H1 (cell line): ENCODE results near the gene GDF2. TPM values are rescaled to one million over a fixed set of nuclear protein-coding genes. Genes with fewer than 3 reads are reported as not detected.

Experiments used
- CTCF ChIA-PET: fragments of 300-600 bp; sonication (Branson Sonifier 250); formaldehyde crosslinking; loops from one replicate; lab custom pipeline; 2021; ENCODE audit not compliant: partially characterized antibody; lab: Charles Lee
- POLR2A ChIA-PET: fragments of 300-600 bp; sonication (Branson Sonifier 250); formaldehyde crosslinking; loops from one replicate; lab custom pipeline; 2021; ENCODE audit warnings: inconsistent platforms; ENCODE audit not compliant: partially characterized antibody; lab: Charles Lee
- DNase-seq, 2 experiments: peaks; one replicate each; pipeline versions ENCODE4 v3.0.0 to v3.0.0-alpha.2; 2010 to 2022; ENCODE audit warnings: low spot score in 2 of 2, low read depth in 1 of 2, mixed read lengths in 1 of 2
- FAIRE-seq: peaks from 2 replicates; lab custom pipeline; 2011; peaks lifted over from hg19 to GRCh38; lab: Jason Lieb, UNC
- H2AFZ ChIP-seq: 2 replicates; pipeline ENCODE4 v1.8.1; 2012; ENCODE audit warnings: low read length, inconsistent platforms
- H2AK5ac ChIP-seq: 2 replicates; pipeline ENCODE4 v1.6.1; 2013; ENCODE audit warnings: low read depth, low read length
- H2BK120ac ChIP-seq: replicated peaks from 2 replicates; pipeline ENCODE3; 2013; ENCODE audit warnings: low read depth, low read length, inconsistent platforms
- H2BK12ac ChIP-seq: 2 replicates; pipeline ENCODE4 v1.6.1; 2013; ENCODE audit warnings: low read depth, low read length
- H2BK15ac ChIP-seq: 2 replicates; pipeline ENCODE4 v1.6.1; 2013; ENCODE audit warnings: low read length
- H2BK20ac ChIP-seq: 2 replicates; pipeline ENCODE4 v1.6.1; 2013; ENCODE audit warnings: low read length
- H2BK5ac ChIP-seq: 2 replicates; pipeline ENCODE4 v1.6.1; 2013; ENCODE audit warnings: low read depth, low read length
- H3K14ac ChIP-seq: 2 replicates; pipeline ENCODE4 v1.6.1; 2013; ENCODE audit warnings: inconsistent platforms; ENCODE audit not compliant: insufficient read length
- H3K18ac ChIP-seq: 2 replicates; pipeline ENCODE4 v1.6.1; 2013; ENCODE audit warnings: low read length; ENCODE audit errors: extremely low read depth
- H3K23ac ChIP-seq: 2 replicates; pipeline ENCODE4 v1.6.1; 2013; ENCODE audit warnings: inconsistent platforms; ENCODE audit not compliant: insufficient read length
- H3K23me2 ChIP-seq: 2 replicates; pipeline ENCODE4 v1.6.1; 2013; ENCODE audit warnings: low read depth, low read length
- H3K27ac ChIP-seq: 2 replicates; pipeline ENCODE4 v1.6.1; 2011; ENCODE audit warnings: low read depth, low read length, inconsistent platforms
- H3K27me3 ChIP-seq, 4 experiments: replicated peaks in 1 of 4; 1 replicate in 1 of 4; 2 replicates in 3 of 4; pipeline versions ENCODE4 v1.6.1 to v1.8.1; 2011 to 2013; ENCODE audit warnings: low read length in 3 of 4, mild to moderate bottlenecking in 3 of 4, inconsistent platforms in 2 of 4, mixed read lengths in 2 of 4, moderate library complexity in 1 of 4; ENCODE audit not compliant: control insufficient read depth in 3 of 4, insufficient read depth in 3 of 4; ENCODE audit errors: extremely low read depth in 1 of 4
- H3K36me3 ChIP-seq, 4 experiments: 2 replicates each; pipeline versions ENCODE4 v1.6.1 to v1.8.1; 2011 to 2013; ENCODE audit warnings: mild to moderate bottlenecking in 4 of 4, low read length in 3 of 4, moderate library complexity in 2 of 4, control low read depth in 1 of 4, inconsistent platforms in 1 of 4; ENCODE audit not compliant: insufficient read depth in 4 of 4, control insufficient read depth in 2 of 4
- H3K4ac ChIP-seq: replicated peaks from 2 replicates; pipeline ENCODE3; 2013; ENCODE audit warnings: low read length, low read depth, mixed read lengths, inconsistent platforms; ENCODE audit not compliant: insufficient read length
- H3K4me1 ChIP-seq, 4 experiments: replicated peaks in 1 of 4; 1 replicate in 1 of 4; 2 replicates in 3 of 4; pipeline versions ENCODE4 v1.6.1 to v1.8.1; 2011 to 2013; ENCODE audit warnings: low read length in 3 of 4, inconsistent platforms in 2 of 4, mixed read lengths in 1 of 4; ENCODE audit not compliant: insufficient read depth in 4 of 4, control insufficient read depth in 3 of 4
- H3K4me2 ChIP-seq, 2 experiments: 2 replicates each; pipeline versions ENCODE4 v1.6.1 to v1.8.1; 2011 to 2013; ENCODE audit warnings: low read depth in 2 of 2, low read length in 2 of 2, control low read depth in 1 of 2, inconsistent platforms in 1 of 2, mild to moderate bottlenecking in 1 of 2; ENCODE audit not compliant: insufficient read depth in 1 of 2
- H3K4me3 ChIP-seq, 4 experiments: fragments of 200-600, 300-600 bp in 1 of 4; sonication (generic), shearing (Covaris generic), sonication (Bioruptor Twin) in 1 of 4; 2 replicates each; pipeline versions ENCODE4 v1.5.1 to v1.8.1; 2011 to 2016; ENCODE audit warnings: low read length in 4 of 4, low read depth in 3 of 4, control low read depth in 2 of 4, inconsistent platforms in 2 of 4, mild to moderate bottlenecking in 2 of 4, mixed read lengths in 1 of 4, moderate library complexity in 1 of 4; ENCODE audit not compliant: insufficient read depth in 2 of 4; ENCODE audit errors: extremely low read depth in 1 of 4
- H3K56ac ChIP-seq: replicated peaks from 2 replicates; pipeline ENCODE3; 2013; ENCODE audit warnings: low read depth, mild to moderate bottlenecking, mixed read lengths, low read length, inconsistent platforms; ENCODE audit not compliant: insufficient read length
- H3K79me1 ChIP-seq: 2 replicates; pipeline ENCODE4 v1.6.1; 2013; ENCODE audit warnings: low read depth, low read length, control low read depth
- H3K79me2 ChIP-seq, 2 experiments: 2 replicates each; pipeline versions ENCODE4 v1.6.1 to v1.8.1; 2012 to 2013; ENCODE audit warnings: low read length in 2 of 2, mild to moderate bottlenecking in 2 of 2, inconsistent platforms in 1 of 2; ENCODE audit not compliant: insufficient read depth in 2 of 2, control insufficient read depth in 1 of 2
- H3K9ac ChIP-seq, 4 experiments: replicated peaks in 1 of 4; 1 replicate in 1 of 4; 2 replicates in 3 of 4; pipeline versions ENCODE4 v1.6.1 to v1.8.1; 2011 to 2013; ENCODE audit warnings: low read depth in 3 of 4, low read length in 3 of 4, control low read depth in 2 of 4, mild to moderate bottlenecking in 2 of 4, moderate library complexity in 2 of 4, inconsistent platforms in 1 of 4; ENCODE audit errors: extremely low read depth in 1 of 4
- H3K9me3 ChIP-seq, 2 experiments: 2 replicates each; pipeline versions ENCODE4 v1.6.1 to v1.8.1; 2012 to 2013; ENCODE audit warnings: mild to moderate bottlenecking in 2 of 2, moderate library complexity in 2 of 2, control low read depth in 1 of 2, inconsistent platforms in 1 of 2, low read depth in 1 of 2, low read length in 1 of 2, mixed read lengths in 1 of 2; ENCODE audit not compliant: insufficient read depth in 2 of 2
- H4K20me1 ChIP-seq, 2 experiments: replicated peaks in 1 of 2; 2 replicates each; pipeline versions ENCODE3 to v1.8.1; 2011 to 2013; ENCODE audit warnings: inconsistent platforms in 2 of 2, low read length in 2 of 2, mild to moderate bottlenecking in 1 of 2; ENCODE audit not compliant: insufficient read depth in 2 of 2, control insufficient read depth in 1 of 2
- H4K5ac ChIP-seq: 2 replicates; pipeline ENCODE4 v1.6.1; 2013; ENCODE audit warnings: low read length, low read depth, mixed read lengths, inconsistent platforms; ENCODE audit not compliant: insufficient read length
- H4K8ac ChIP-seq: 2 replicates; pipeline ENCODE4 v1.8.0; 2013; ENCODE audit warnings: mild to moderate bottlenecking, moderate library complexity, low read length, inconsistent platforms; ENCODE audit not compliant: insufficient read depth; ENCODE audit errors: extremely low read depth
- H4K91ac ChIP-seq: replicated peaks from 2 replicates; pipeline ENCODE3; 2013; ENCODE audit warnings: low read length, mixed read lengths, inconsistent platforms; ENCODE audit not compliant: insufficient read length
- HDAC2 ChIP-seq, 2 experiments: fragments of 300-600 bp in 1 of 2; sonication (generic) in 1 of 2; IDR thresholded peaks; 2 replicates each; pipeline ENCODE4 v1.6.1; 2011 to 2012; ENCODE audit warnings: low read depth in 2 of 2, low read length in 2 of 2, mild to moderate bottlenecking in 2 of 2, moderate library complexity in 2 of 2, borderline replicate concordance in 1 of 2, inconsistent platforms in 1 of 2
- PHF8 ChIP-seq: fragments of 200-600 bp; sonication (generic); conservative IDR thresholded peaks from 2 replicates; pipeline ENCODE4 v1.7.1; 2012; ENCODE audit warnings: low read depth, mild to moderate bottlenecking, inconsistent platforms, low read length, moderate library complexity
- SRF ChIP-seq: IDR thresholded peaks from 2 replicates; pipeline ENCODE4 v1.6.1; 2011; ENCODE audit warnings: mild to moderate bottlenecking, low read depth, low read length, moderate library complexity
- TAF1 ChIP-seq: IDR thresholded peaks from 2 replicates; pipeline ENCODE4 v1.6.1; 2011; ENCODE audit warnings: mild to moderate bottlenecking, low read depth, low read length
- TAF7 ChIP-seq: optimal IDR thresholded peaks from 2 replicates; pipeline ENCODE3; 2011; ENCODE audit warnings: low read depth, mild to moderate bottlenecking, inconsistent platforms, low read length, moderate library complexity, borderline replicate concordance
- WGBS, 2 experiments: shearing (Covaris generic) in 1 of 2; methylation state at CpG; one replicate each; pipeline versions ENCODE4 v1.1.6 to v1.1.7; 2013 to 2015; ENCODE audit warnings: low lambda C conversion rate in 2 of 2, mixed read lengths in 2 of 2, inconsistent platforms in 1 of 2, low coverage in 1 of 2, missing lambda C conversion rate in 1 of 2; ENCODE audit not compliant: insufficient replicate concordance in 2 of 2, insufficient coverage in 1 of 2, insufficient read length in 1 of 2; ENCODE audit errors: extremely low coverage in 1 of 2, missing lambda C conversion rate in 1 of 2; 5-methylcytosine and 5-hydroxymethylcytosine counted together
- polyA plus RNA-seq, 7 experiments: library from polyadenylated mRNA; depleted of rRNA in 3 of 7; stranded (reverse) in 5 of 7; unstranded in 2 of 7; fragments of >200 nt in 5 of 7; fragments of 200-250 nt in 2 of 7; gene quantifications; 1 replicate in 5 of 7; 2 replicates in 1 of 7; 4 replicates in 1 of 7; pipeline versions ENCODE4 v1.2.1 to v1.2.3, GENCODE V29; 2011 to 2013; ENCODE audit warnings: missing spikeins in 2 of 7, mixed read lengths in 2 of 7
- total RNA-seq: library from RNA; stranded (reverse); fragmentation: NEBNext Ultra II Directional; extraction: Animal tissue kit (Norgen Biotek cat#: 25700); gene quantifications from 2 replicates; pipeline ENCODE4 v1.2.1, GENCODE V29; 2021

The GDF2 gene
- total and polyA plus RNA-seq, 2 of the 8 experiments (the other 6 are each of a cell fraction or from before 2014, with no cell fraction given) = not detected

GRCh38 chr10:47306387-47307210 lies 15.7 kb upstream of the GDF2 start:
- Histone ChIP-seq H3K56ac (no peak overlapping the region), H2AFZ (no peak overlapping the region), H3K4me1 (peaks cover 0 to 5% (median 0%) of the 10 kb centered on the region in 4 experiments; a peak in 3 of 7 replicates), H2BK15ac (no peak overlapping the region), H3K23ac (no peak overlapping the region), H3K4ac (no peak overlapping the region), H3K18ac (no peak overlapping the region), H2AK5ac (no peak overlapping the region), H2BK120ac (no peak overlapping the region), H4K8ac (no peak overlapping the region), H2BK5ac (no peak overlapping the region), H3K23me2 (no peaks in the 10 kb centered on the region), H3K79me1 (no peaks in the 10 kb centered on the region), H4K5ac (no peak overlapping the region), H3K27me3 (peaks cover under 1 to 11% (median 8%) of the 10 kb centered on the region in 4 experiments), H3K36me3 (no peaks in the 10 kb centered on the region), H3K9ac (no peak overlapping the region), H3K79me2 (no peaks in the 10 kb centered on the region), H3K4me3 (no peak overlapping the region), H4K91ac (no peak overlapping the region), H3K27ac (no peak overlapping the region), H3K4me2 (no peak overlapping the region), H3K14ac (no peak overlapping the region), H2BK20ac (no peak overlapping the region), H3K9me3 (no peaks in the 10 kb centered on the region), H2BK12ac (no peak overlapping the region), H4K20me1 (no peaks in the 10 kb centered on the region)
- TF ChIP-seq SRF (no peak), TAF7 (no peak), HDAC2 (IDR thresholded peaks at IDR 0.05; ENCODE audit: borderline replicate concordance in 1 of 2, low read depth in 2 of 2, low read length in 2 of 2) (no peak), TAF1 (no peak), PHF8 (no peak)
- ChIA-PET CTCF (interaction anchor here (0.9 to 11.8 kb wide), 12 partner anchors 9 to 292 kb away, joined by 3 to 201 read pairs (median 5); no protein-coding TSS in a partner anchor), POLR2A (no interaction called here)
- FAIRE-seq = no peak
- DNase-seq = no peak
- 88% methylated on average over 10 of the region's 10 CpGs; no CpG with 5 or more reads in 1 of the 2 experiments for WGBS, 2 experiments
